Psoas muscle (tissue), 8 donors: ENCODE measurements around the gene FAM219A. TPM values are rescaled to one million over a fixed set of nuclear protein-coding genes. Genes with fewer than 3 reads are reported as not detected.
"Not testable (repeated sequence)": the region's sequence is repeated elsewhere in the genome, so short reads cannot be mapped to it uniquely, and the experiment has no call there.

ENCODE experiments used
- ATAC-seq, 4 donors: fragments of 200-7000 bp; cut with Tn5 transposase; one replicate each; pipeline ENCODE4 v1.9.1; 2020; ENCODE audit warnings: moderate library complexity in 3 of 4, mild to moderate bottlenecking in 2 of 4
- DNase-seq, 2 donors: peaks; one replicate each; pipeline ENCODE4 v3.0.0-alpha.2; 2020
- H3K27ac ChIP-seq: fragments of 200-600 bp; one replicate; pipeline ENCODE4 v1.8.0; 2022
- H3K27me3 ChIP-seq, 3 donors: fragments of 200-600 bp in 1 of 3; one replicate each; pipeline versions ENCODE4 v1.6.1 to v1.8.0; 2013 to 2022; ENCODE audit warnings: low read length in 2 of 3, mild to moderate bottlenecking in 2 of 3, moderate library complexity in 1 of 3; ENCODE audit not compliant: insufficient read depth in 3 of 3
- H3K36me3 ChIP-seq, 2 donors: fragments of 200-600 bp in 1 of 2; one replicate each; pipeline versions ENCODE4 v1.6.1 to v1.8.0; 2013 to 2022; ENCODE audit warnings: low read depth in 1 of 2, mild to moderate bottlenecking in 1 of 2, moderate library complexity in 1 of 2; ENCODE audit not compliant: insufficient read depth in 1 of 2
- H3K4me1 ChIP-seq: fragments of 200-600 bp; one replicate; pipeline ENCODE4 v1.8.0; 2022
- H3K4me3 ChIP-seq: fragments of 200-600 bp; one replicate; pipeline ENCODE4 v1.8.0; 2022; ENCODE audit warnings: mild to moderate bottlenecking
- H3K9me3 ChIP-seq: fragments of 200-600 bp; one replicate; pipeline ENCODE4 v1.8.0; 2022
- WGBS, 3 donors: extraction: QIAGEN DNeasy Blood & Tissue Kit; methylation state at CpG; one replicate each; pipeline versions ENCODE4 v1.1.6 to v1.1.7; 2013; 5-methylcytosine and 5-hydroxymethylcytosine counted together
- intact Hi-C, 2 donors: fragments of 100-400 bp; cut with DNase I; formaldehyde crosslinking; loops; one replicate each; pipeline versions ENCODE4 v1.11.0 to v1.14.2; 2022
- polyA plus RNA-seq, 3 donors: library from polyadenylated mRNA; stranded (reverse); fragments of 200-250 nt; gene quantifications; one replicate each; pipeline ENCODE4 v1.2.3, GENCODE V29; 2013
- total RNA-seq, 4 donors: library from RNA; stranded (reverse); fragmentation: NEBNext Ultra II Directional in 2 of 4; extraction: Animal tissue kit (Norgen Biotek cat#: 25700) in 2 of 4; gene quantifications; one replicate each; pipeline versions ENCODE4 v1.2.1 to v1.2.4, GENCODE V29; 2021 to 2023
- TF ChIP-seq, protein P1 (sequence below): fragments of 200-600 bp; IDR thresholded peaks from one replicate; pipeline ENCODE4 v1.8.0; 2022; ENCODE audit warnings: antibody characterized with exemption
- donor health status: healthy with polysubstance abuse.
- donor health status: DM: no; HTN: no; CAD: no; lungs with moderate emphysema.
- donor health status: Bipolar disorder and iron deficiency.
- donor health status: healthy.
- donor health status: DM: yes; HTN: yes; CAD: no.
- donor health status: DM: no; HTN: no; CAD: no.
- donor health status: DM: no; HTN: no; CAD: no.
- donor health status: DM: yes; HTN: yes; CAD: no.

FAM219A gene
- total and polyA plus RNA-seq, 7 donors: 25.4 to 99.4 (median 36.5) TPM

- DNase-seq: no peak
- ATAC-seq: no peak
- Histone ChIP-seq H3K36me3 (no peaks in the 10 kb centered on the region), H3K9me3 (no peaks in the 10 kb centered on the region), H3K27ac (no peak overlapping the region), H3K4me3 (no peak overlapping the region), H3K27me3 (no peaks in the 10 kb centered on the region), H3K4me1 (peaks cover 9% of the 10 kb centered on the region)
- TF ChIP-seq, protein P1, sequence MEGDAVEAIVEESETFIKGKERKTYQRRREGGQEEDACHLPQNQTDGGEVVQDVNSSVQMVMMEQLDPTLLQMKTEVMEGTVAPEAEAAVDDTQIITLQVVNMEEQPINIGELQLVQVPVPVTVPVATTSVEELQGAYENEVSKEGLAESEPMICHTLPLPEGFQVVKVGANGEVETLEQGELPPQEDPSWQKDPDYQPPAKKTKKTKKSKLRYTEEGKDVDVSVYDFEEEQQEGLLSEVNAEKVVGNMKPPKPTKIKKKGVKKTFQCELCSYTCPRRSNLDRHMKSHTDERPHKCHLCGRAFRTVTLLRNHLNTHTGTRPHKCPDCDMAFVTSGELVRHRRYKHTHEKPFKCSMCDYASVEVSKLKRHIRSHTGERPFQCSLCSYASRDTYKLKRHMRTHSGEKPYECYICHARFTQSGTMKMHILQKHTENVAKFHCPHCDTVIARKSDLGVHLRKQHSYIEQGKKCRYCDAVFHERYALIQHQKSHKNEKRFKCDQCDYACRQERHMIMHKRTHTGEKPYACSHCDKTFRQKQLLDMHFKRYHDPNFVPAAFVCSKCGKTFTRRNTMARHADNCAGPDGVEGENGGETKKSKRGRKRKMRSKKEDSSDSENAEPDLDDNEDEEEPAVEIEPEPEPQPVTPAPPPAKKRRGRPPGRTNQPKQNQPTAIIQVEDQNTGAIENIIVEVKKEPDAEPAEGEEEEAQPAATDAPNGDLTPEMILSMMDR: no peak
- intact Hi-C loops: no loop called here
Observed at GRCh38 chr9:34484678-34485077, 26.3 kb upstream of the FAM219A start.

DNA sequence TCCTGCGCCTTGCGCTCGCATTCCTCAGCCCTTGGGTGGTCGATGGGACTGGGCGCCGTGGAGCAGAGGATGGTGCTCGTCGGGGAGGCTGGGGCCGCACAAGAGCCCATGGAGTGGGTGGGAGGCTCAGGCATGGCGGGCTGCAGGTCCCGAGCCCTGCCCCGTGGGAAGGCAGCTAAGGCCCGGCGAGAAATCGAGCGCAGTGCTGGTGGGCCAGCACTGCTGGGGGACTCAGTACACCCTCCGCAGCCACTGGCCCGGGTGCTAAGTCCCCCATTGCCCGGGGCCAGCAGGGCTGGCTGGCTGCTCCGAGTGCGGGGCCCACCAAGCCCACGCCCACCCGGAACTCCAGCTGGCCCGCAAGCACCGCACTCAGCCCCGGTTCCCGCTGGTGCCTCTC is 24.4 kb upstream of the FAM219A start:
- ATAC-seq, H3K36me3 ChIP-seq, H3K4me1 ChIP-seq, intact Hi-C loops, DNase-seq, H3K9me3 ChIP-seq, H3K27ac ChIP-seq, H3K4me3 ChIP-seq, H3K27me3 ChIP-seq: not testable (repeated sequence)
- 93 to 96% (median 95%) methylated on average over 13 to 25 of the region's 27 CpGs for WGBS, 3 donors

GRCh38 chr9:34481620-34482019 is 23.2 kb upstream of the FAM219A start:
- WGBS, 3 donors: 63 to 65% (median 65%) methylated on average over 9 to 13 of the region's 13 CpGs

GRCh38 chr9:34479431-34479866 is 21.1 kb upstream of the FAM219A start:
- WGBS, 3 donors: 35 to 46% (median 38%) methylated on average over 5 of the region's 5 CpGs
- Histone ChIP-seq H3K36me3 (no peaks in the 10 kb centered on the region), H3K4me3 (no peak overlapping the region), H3K9me3 (no peaks in the 10 kb centered on the region), H3K4me1 (peaks cover 9% of the 10 kb centered on the region), H3K27me3 (no peaks in the 10 kb centered on the region), H3K27ac (no peak overlapping the region)
- DNase-seq (no peak), ATAC-seq (no peak)
- intact Hi-C loops: no loop called here
- TF ChIP-seq, protein P1: no peak

More at GRCh38 chr9:34481620-34482019, 23.2 kb upstream of the FAM219A start:
- H3K4me1 ChIP-seq, H3K27me3 ChIP-seq, H3K27ac ChIP-seq, intact Hi-C loops, H3K36me3 ChIP-seq, DNase-seq, H3K9me3 ChIP-seq, H3K4me3 ChIP-seq, ATAC-seq: not testable (repeated sequence)

- H3K9me3 ChIP-seq: no peaks in the 10 kb centered on the region
- DNase-seq: no peak
- H3K27ac ChIP-seq: no peak overlapping the region
- no peak overlapping the region for H3K4me3 ChIP-seq
- no peaks in the 10 kb centered on the region for H3K4me1 ChIP-seq
- ATAC-seq: no peak
- intact Hi-C loops: no loop called here
- H3K27me3 ChIP-seq: no peaks in the 10 kb centered on the region
- no peaks in the 10 kb centered on the region for H3K36me3 ChIP-seq
- 73 to 91% (median 86%) methylated on average over 1 of the region's 1 CpG for WGBS, 3 donors
- TF ChIP-seq, protein P1: no peak
Observed at GRCh38 chr9:34477541-34477940, 19.2 kb upstream of the FAM219A start.

DNA sequence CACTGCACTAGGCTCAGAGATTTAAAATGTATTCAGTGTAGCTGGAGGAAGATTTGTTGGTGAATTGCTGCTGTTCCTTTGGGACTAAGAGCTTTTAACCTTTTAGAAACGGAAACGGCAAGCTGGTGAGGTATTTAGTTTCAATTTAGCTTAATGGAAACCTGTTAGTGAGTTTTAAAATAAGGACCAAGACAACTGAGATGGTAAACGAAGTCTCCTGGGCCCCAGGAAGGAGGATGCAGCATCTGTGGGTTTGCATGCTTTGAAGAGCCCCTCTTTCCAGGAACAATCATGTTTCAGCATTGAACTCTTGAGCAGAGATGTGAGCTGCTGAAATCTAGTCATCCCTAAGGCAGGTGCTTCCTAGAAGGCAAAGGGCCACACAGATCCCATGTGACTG is 16.7 kb upstream of the FAM219A start:
- Histone ChIP-seq H3K9me3 (no peaks in the 10 kb centered on the region), H3K36me3 (no peaks in the 10 kb centered on the region), H3K4me3 (no peak overlapping the region), H3K27me3 (no peaks in the 10 kb centered on the region), H3K27ac (no peak overlapping the region), H3K4me1 (no peaks in the 10 kb centered on the region)
- TF ChIP-seq, protein P1: no peak
- DNase-seq (no peak), ATAC-seq (no peak)
- intact Hi-C loops: no loop called here
- WGBS, 3 donors: 23 to 29% (median 24%) methylated on average over 3 of the region's 3 CpGs
